ENCODE results near the gene AMY1C.
"Not testable (repeated sequence)": the region's sequence is repeated elsewhere in the genome, so short reads cannot be mapped to it uniquely, and the experiment has no call there.

The AMY1C gene

DNA sequence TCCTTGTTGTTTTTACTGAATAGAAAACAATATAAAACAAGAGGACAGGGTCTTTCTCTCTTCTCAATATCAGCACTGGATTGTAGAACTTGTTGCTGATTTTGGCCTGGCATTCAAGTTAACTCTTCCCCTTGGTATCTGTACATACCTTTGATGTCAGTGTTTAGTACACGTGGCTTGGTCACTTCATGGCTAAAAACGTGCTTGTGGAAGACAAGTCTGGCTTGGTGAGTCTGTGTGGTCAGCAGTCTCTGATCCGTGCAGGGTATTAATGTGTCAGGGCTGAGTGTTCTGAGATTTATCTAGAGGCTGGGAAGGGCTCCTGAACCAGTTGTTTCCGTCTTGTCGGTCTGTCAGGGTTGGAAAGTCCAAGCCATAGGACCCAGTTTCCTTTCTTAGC is at the start of gene AMY1C:
Gene AMY1C (plus strand): TSS at position 301 of the 400 bp plus-strand sequence. CDS start 572 bp downstream, outside the sequence.
- not testable (repeated sequence) for DNase-seq (ENCODE audit: low spot score)

DNA sequence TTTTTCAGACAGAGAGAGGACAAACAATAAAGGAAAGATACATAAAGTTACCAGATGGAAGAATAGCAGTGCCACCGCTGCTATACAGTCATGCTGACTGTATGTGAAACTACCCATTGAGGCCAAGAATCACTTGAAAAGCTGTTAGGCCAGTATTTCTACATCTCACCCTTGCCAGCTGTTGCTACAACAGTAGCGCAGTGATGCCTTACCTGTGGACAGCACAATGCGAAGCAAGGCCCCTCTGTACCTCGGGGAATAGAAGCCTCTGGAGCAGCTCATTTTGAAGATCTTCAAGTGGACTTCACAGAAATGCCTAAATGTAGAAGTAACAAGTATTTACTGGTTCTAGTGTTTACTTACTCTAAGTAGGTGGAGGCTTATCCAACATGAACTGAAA is 49.0 kb upstream of the AMY1C start:
- DNase-seq (ENCODE audit: low spot score): not testable (repeated sequence)

- not testable (repeated sequence) for DNase-seq (ENCODE audit: low spot score)
Observed at GRCh38 chr1:103701256-103701655, 48.4 kb upstream of the AMY1C start.

GRCh38 chr1:103707670-103708069 is 42.0 kb upstream of the AMY1C start:
- DNase-seq (ENCODE audit: low spot score): not testable (repeated sequence)

DNA sequence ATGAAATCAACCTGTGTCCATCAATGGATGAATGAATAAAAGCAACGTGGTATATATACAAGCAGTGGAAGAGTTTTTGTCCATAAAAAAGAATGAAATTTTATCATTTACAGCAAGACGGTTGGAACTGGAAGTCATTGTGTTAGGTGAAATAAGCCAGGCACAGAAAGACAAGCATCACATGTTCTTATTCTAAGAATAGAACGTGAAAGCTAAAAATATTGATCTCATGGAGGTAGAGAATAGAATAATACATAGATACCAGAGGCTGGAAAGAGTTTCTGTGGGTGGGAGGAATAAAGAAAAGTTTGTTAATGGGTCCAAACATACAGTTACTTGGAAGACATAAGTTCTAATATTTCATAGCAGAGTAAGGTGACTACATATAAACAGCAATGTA is 39.3 kb upstream of the AMY1C start:
- not testable (repeated sequence) for DNase-seq (ENCODE audit: low spot score)

GRCh38 chr1:103717404-103717803 is 32.3 kb upstream of the AMY1C start:
- not testable (repeated sequence) for DNase-seq (ENCODE audit: low spot score)

DNA sequence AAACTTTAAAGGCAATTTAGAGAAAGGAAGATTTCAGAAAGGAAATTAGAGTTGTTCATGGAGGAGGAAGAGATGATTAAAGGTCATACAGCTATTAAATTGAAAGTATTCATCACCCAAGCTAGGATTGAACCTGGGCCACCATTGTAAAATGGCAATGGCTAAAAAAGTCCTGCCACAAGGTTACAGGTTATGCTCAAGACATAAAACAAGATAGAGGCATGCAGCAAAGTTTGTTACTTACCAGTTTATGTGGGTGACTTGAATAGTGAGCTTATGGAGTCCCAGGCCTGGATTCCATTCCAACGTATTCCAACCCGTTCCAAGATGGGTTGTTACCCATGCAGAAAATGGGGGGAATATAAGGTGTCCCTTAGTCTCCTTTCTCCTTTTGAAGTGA is 28.2 kb upstream of the AMY1C start:
- not testable (repeated sequence) for DNase-seq (ENCODE audit: low spot score)

DNA sequence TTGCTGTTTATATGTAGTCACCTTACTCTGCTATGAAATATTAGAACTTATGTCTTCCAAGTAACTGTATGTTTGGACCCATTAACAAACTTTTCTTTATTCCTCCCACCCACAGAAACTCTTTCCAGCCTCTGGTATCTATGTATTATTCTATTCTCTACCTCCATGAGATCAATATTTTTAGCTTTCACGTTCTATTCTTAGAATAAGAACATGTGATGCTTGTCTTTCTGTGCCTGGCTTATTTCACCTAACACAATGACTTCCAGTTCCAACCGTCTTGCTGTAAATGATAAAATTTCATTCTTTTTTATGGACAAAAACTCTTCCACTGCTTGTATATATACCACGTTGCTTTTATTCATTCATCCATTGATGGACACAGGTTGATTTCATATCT is 14.4 kb upstream of the AMY1C start:
- not testable (repeated sequence) for DNase-seq (ENCODE audit: low spot score)

DNA sequence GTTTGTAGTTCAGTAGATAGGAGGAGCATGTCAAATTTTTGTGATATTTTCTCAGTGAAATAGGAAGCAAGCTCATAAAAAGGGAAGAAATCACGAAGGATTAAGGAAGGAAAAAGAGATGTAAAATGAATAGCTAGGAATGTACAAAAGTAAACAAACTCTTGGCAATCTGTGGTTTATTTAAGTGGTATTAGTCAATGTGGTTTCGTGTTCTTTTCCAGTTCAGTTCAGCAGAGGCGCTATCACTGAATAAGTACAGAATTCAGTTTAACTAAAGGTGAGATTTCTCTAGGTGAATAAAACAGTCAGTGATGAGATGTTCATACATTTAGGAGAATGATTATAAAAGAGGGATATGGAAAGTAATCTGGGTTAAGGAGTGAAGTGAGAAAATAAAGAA is 11.7 kb upstream of the AMY1C start:
- not testable (repeated sequence) for DNase-seq (ENCODE audit: low spot score)

- DNase-seq (ENCODE audit: low spot score): not testable (repeated sequence)
Observed at GRCh38 chr1:103744449-103744848, 5.2 kb upstream of the AMY1C start.

- not testable (repeated sequence) for DNase-seq (ENCODE audit: low spot score)
Observed at GRCh38 chr1:103745040-103745439, 4.7 kb upstream of the AMY1C start.

DNA sequence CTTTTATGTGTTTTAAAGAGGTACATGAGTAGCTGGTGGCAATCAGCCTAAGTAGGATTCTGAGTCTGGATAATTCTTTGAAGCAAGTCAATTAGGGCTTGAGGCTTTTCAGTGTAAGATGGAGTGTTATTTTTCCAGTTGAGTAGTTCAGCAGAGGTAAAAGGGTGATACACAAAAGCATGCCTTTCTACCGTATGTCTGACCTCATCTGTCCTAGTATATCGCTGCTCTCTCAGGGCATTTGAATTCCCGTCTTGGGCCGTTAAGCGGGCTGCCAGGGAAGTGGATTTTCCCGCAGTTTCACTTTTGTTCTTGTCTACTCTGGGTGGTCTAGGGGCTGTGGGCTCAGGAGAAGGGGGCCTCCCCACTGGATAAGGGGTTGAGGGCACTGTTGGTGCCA is 1.4 kb upstream of the AMY1C start:
- not testable (repeated sequence) for DNase-seq (ENCODE audit: low spot score)

GRCh38 chr1:103761896-103762295 is 12.2 kb downstream of the AMY1C start:
- DNase-seq (ENCODE audit: low spot score): no peak

GRCh38 chr1:103779932-103780331 is 30.2 kb downstream of the AMY1C start:
- DNase-seq (ENCODE audit: low spot score): no peak

DNA sequence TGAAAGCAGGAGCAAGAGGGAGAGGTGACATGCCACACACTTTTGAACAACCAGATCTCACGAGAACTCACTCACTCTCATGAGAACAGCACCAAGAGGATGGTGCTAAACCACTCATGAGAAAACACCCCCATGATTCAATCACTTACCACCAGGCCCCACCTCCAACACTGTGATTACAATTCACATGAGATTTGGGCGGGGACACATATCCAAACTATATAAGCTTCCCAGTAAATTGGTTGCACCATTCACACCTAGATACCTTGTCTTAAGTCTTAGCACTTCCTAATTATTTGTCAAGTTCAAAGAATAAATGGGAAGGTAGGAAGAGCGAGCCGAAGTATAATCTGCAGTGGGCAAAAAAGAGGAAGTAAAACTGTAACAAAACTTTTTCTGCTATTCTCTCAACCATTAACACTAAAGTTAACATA is 34.3 kb downstream of the AMY1C start:
- DNase-seq (ENCODE audit: low spot score): no peak

DNA sequence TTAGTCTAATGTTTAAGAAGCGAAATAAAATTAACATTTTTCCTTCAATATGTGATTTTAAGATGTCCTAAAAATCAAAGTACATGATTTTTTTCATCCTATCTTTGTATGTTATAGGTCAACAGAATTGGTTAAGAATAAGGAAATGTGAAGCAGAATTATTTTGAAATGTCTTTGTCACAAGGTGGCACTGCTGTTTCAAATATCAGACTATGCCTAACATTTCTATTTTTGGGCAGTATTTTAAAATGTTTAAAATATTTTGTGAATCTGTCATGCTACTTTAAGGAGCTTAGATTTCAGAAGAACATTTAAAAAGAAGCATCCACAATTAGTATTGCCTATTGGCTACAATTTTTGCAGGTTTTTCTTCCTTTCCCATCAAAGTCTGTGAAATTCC is 38.7 kb downstream of the AMY1C start:
- no peak for DNase-seq (ENCODE audit: low spot score)

GRCh38 chr1:103790172-103790571 is 40.5 kb downstream of the AMY1C start:
- DNase-seq (ENCODE audit: low spot score): no peak
